GM19372 (cell line): ENCODE measurements around the gene PON1.

Experiments used
- ATAC-seq: cut with Tn5 transposase; IDR thresholded peaks from one replicate; pipeline ENCODE4 v1.9.1; 2021; ENCODE audit warnings: mild to moderate bottlenecking, low read depth, moderate library complexity; ENCODE audit not compliant: unreplicated experiment

PON1 gene

DNA sequence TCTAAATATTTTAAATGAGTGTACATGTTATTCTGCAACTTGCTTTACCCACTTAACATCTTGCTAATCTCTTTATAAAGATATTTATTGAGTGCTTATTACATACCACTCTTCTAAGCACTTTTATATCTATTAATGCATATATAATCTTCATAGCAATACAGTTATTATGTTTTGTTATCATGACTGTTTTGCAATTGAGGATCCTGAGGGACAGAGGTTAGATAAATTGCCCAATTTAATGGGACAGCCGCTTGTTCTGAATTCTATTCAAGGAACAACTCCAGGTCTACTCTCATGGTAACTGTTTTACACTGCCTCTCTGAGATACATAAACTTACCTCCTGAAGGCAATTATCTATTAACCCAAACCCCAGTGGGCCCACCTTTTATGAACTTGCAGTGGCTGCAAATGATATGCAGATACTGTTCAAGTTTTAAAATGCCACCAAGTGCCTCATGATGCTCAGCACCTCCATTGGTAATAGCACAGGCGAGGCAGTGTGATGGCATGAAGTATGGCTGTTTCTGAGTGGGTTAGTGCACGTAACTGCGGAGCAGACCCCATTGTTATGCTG is 60.5 kb downstream of the PON1 start:
- no peak for ATAC-seq

DNA sequence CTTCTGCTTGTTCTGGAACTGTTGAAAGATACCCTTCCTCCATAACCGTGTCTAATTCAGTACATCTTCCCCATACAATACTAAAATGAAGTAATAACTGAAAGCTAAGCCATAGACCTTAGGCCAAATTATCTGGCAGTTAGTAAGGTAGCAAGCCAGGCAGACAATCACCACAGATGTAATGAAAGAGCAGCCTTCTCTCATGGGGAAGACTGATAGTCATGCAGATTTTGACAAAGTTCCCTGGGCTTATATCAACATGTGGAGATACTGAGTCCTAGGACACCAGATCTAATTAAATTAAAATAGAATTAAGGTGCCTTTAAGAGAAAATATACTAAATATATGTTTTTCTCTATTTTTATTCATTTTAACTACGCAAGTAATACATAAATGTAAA is 61.5 kb downstream of the PON1 start:
- no peak for ATAC-seq

DNA sequence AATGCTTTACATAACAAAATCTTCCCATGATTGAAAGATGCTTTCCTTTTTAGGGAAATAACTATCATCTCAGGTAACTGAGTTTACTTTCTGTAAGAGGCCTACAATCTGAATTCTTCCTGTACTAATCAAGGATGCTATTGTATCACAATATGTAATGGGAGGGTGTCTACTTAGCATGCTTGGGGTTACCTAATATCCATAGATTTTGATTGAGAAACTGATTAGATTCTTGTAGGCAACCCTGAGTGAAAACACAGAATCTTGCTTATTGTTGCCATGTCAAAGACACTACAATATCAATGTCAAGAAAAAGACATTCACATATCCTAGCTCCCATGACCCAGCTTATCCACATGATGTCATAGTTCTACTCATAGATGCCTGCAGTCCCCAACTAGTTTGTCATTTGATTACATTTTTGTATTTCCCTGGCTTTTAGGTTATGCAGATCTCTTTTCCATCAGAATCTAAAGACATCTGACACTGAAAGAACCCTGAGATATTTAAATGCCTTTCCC is 62.4 kb downstream of the PON1 start:
- no peak for ATAC-seq

DNA sequence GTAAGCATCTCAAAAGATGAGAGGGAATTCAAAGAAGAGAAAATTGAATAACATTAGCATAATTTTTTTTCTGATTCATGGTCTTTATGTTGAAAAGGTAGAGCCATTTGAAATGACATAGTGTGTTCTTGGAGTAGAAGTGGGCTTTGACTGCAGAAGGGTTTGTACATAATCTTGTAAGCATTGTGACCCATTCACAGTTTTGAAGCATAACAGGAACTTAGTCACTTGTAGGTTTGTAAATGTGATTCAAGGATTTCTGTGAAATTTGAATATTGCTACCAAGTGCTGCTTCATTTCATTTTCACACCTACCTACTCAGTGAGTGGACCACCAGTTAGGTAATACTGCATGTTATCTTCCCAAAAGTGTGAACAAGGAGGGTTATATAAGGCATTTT is 68.6 kb downstream of the PON1 start:
- ATAC-seq: no peak

DNA sequence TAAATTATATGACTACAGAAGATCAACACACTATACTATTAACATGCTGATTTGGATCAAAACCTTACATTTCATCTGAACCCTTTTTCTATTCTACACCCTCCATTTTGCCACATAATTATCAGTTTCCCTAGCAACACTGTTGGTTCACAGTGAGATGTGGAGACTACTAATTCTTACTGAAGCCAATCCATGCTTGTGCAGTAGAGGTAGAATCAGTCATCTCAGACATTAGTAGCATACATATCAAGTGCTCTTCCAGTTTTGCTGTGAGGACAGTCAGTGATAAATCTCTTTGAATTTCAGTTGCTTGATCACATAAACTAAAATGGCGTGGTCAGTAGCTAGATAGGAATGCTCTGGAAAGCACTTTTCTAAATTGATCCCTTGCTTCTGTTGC is 70.3 kb downstream of the PON1 start:
- no peak for ATAC-seq

DNA sequence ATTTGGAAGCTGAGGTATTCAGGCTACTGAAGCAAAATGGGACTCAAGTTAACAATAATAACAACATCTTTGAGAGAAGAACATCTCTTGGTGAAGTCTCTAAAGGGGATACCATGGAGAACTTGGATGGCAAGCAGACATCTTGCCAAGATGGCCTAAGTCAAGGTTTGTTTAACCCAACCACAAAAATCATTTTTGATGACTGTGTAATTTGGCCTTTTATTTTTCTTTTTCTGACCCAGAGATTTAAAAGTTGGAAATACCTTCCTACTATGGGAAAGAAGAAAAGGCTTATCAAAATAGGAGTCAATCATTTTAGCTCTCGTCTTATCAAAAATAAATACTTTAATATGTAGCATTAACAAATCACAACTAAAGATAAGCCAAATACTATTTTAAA is 72.4 kb downstream of the PON1 start:
- no peak for ATAC-seq

DNA sequence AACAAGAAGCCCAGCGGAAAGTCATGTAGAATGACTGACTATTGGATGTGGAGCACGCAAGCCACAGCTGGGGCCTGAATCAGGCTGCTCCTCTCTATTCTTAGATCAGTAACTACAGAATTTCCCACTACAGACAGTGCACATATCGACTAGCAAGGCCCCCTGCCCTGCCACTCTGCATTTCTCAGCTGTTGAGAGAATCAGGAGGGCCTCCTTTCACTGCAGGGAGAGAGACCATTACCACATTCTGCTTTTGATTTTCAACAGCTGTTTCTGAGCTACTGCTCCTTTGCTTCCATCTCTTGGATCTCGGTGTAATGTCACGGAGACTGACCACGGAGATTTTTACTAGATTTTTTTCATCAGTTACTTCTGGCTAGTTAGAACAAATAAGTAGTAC is 73.8 kb downstream of the PON1 start:
- ATAC-seq: no peak
